Spinal cord (tissue), 10 donors: ENCODE data around the gene OR11H6. TPM values are rescaled to one million over a fixed set of nuclear protein-coding genes. Genes with fewer than 3 reads are reported as not detected.
"Not testable (repeated sequence)": the region's sequence is repeated elsewhere in the genome, so short reads cannot be mapped to it uniquely, and the experiment has no call there.

ENCODE experiments used
- DNase-seq, 6 donors: peaks; one replicate each; pipeline versions ENCODE4 v3.0.0 to v3.0.0-alpha.2; 2013 to 2015; ENCODE audit warnings: low spot score in 6 of 6, low read depth in 4 of 6
- H3K27ac ChIP-seq: one replicate; pipeline ENCODE4 v1.5.1; 2013; ENCODE audit warnings: low read depth, low read length, control low read depth
- H3K27me3 ChIP-seq: one replicate; pipeline ENCODE4 v1.6.1; 2013; ENCODE audit warnings: low read length; ENCODE audit not compliant: control insufficient read depth, insufficient read depth
- H3K36me3 ChIP-seq: one replicate; pipeline ENCODE4 v1.6.1; 2013; ENCODE audit warnings: low read length; ENCODE audit not compliant: control insufficient read depth, insufficient read depth
- H3K4me1 ChIP-seq: one replicate; pipeline ENCODE4 v1.6.1; 2013; ENCODE audit warnings: low read length; ENCODE audit not compliant: control insufficient read depth, insufficient read depth
- H3K4me3 ChIP-seq: one replicate; pipeline ENCODE4 v1.5.1; 2013; ENCODE audit warnings: low read depth, low read length, control low read depth
- H3K9me3 ChIP-seq: one replicate; pipeline ENCODE4 v1.6.1; 2013; ENCODE audit warnings: low read length; ENCODE audit not compliant: control insufficient read depth, insufficient read depth
- WGBS: methylation state at CpG from one replicate; pipeline ENCODE4 v1.1.5; 2013; ENCODE audit warnings: missing lambda C conversion rate; ENCODE audit not compliant: insufficient coverage; 5-methylcytosine and 5-hydroxymethylcytosine counted together
- polyA plus RNA-seq, 2 donors: library from polyadenylated mRNA; unstranded; fragments of 120-200 nt; gene quantifications; one replicate each; pipeline ENCODE4 v1.2.1, GENCODE V29; 2013; ENCODE audit not compliant: insufficient read length in 2 of 2
- total RNA-seq, 2 donors: library from RNA; depleted of rRNA in 1 of 2; stranded (reverse); fragments of 120-200 nt in 1 of 2; fragments of >200 nt in 1 of 2; gene quantifications; one replicate each; pipeline versions ENCODE4 v1.2.3 to v1.2.4, GENCODE V29; 2013 to 2014
- donor health status: healthy.

The OR11H6 gene
- total and polyA plus RNA-seq, 4 donors = not detected

GRCh38 chr14:20194101-20194500 lies 29.4 kb upstream of the OR11H6 start:
- no peak overlapping the region for H3K27ac ChIP-seq
- H3K4me3 ChIP-seq = no peak overlapping the region
- H3K4me1 ChIP-seq = no peaks in the 10 kb centered on the region
- no peaks in the 10 kb centered on the region for H3K36me3 ChIP-seq
- H3K9me3 ChIP-seq = peaks cover 2% of the 10 kb centered on the region
- DNase-seq = no peak
- no peaks in the 10 kb centered on the region for H3K27me3 ChIP-seq

- H3K4me3 ChIP-seq, DNase-seq, H3K36me3 ChIP-seq, H3K27me3 ChIP-seq, H3K9me3 ChIP-seq, H3K27ac ChIP-seq, H3K4me1 ChIP-seq: not testable (repeated sequence)
- no CpG with 5 or more reads among the region's 6 CpGs for WGBS
Measured at GRCh38 chr14:20195170-20195569, 28.3 kb upstream of the OR11H6 start.

- H3K27me3 ChIP-seq = no peaks in the 10 kb centered on the region
- WGBS = 83% methylated on average over 1 of the region's 2 CpGs
- no peaks in the 10 kb centered on the region for H3K4me1 ChIP-seq
- no peak overlapping the region for H3K4me3 ChIP-seq
- H3K36me3 ChIP-seq = no peaks in the 10 kb centered on the region
- H3K9me3 ChIP-seq = peaks cover 4% of the 10 kb centered on the region
- DNase-seq = no peak
- no peak overlapping the region for H3K27ac ChIP-seq
Measured at GRCh38 chr14:20195911-20196310, 27.6 kb upstream of the OR11H6 start.

- H3K27me3 ChIP-seq = no peaks in the 10 kb centered on the region
- no peaks in the 10 kb centered on the region for H3K4me1 ChIP-seq
- 81% methylated on average over 6 of the region's 6 CpGs for WGBS
- peaks cover 4% of the 10 kb centered on the region for H3K9me3 ChIP-seq
- DNase-seq = no peak
- no peaks in the 10 kb centered on the region for H3K36me3 ChIP-seq
- no peak overlapping the region for H3K27ac ChIP-seq
- no peak overlapping the region for H3K4me3 ChIP-seq
Measured at GRCh38 chr14:20197459-20197858, 26.1 kb upstream of the OR11H6 start.

- peaks cover 2% of the 10 kb centered on the region for H3K9me3 ChIP-seq
Measured at GRCh38 chr14:20198991-20199390, 24.5 kb upstream of the OR11H6 start.

GRCh38 chr14:20204721-20205120 lies 18.8 kb upstream of the OR11H6 start:
- Histone ChIP-seq H3K9me3 (peaks cover 2% of the 10 kb centered on the region), H3K4me1 (no peaks in the 10 kb centered on the region), H3K27me3 (no peaks in the 10 kb centered on the region), H3K4me3 (no peak overlapping the region), H3K27ac (no peak overlapping the region), H3K36me3 (no peaks in the 10 kb centered on the region)
- whole genome bisulfite sequencing = no CpG with 5 or more reads among the region's 3 CpGs
- DNase-seq = no peak

More at GRCh38 chr14:20198991-20199390, 24.5 kb upstream of the OR11H6 start:
- no peak overlapping the region for H3K4me3 ChIP-seq
- H3K36me3 ChIP-seq = no peaks in the 10 kb centered on the region
- no peak overlapping the region for H3K27ac ChIP-seq
- H3K4me1 ChIP-seq = no peaks in the 10 kb centered on the region
- WGBS = 48% methylated on average over 5 of the region's 5 CpGs
- H3K27me3 ChIP-seq = no peaks in the 10 kb centered on the region
- no peak for DNase-seq

GRCh38 chr14:20209595-20209994 lies 13.9 kb upstream of the OR11H6 start:
- 85% methylated on average over 2 of the region's 2 CpGs for WGBS

GRCh38 chr14:20212406-20212805 lies 11.1 kb upstream of the OR11H6 start:
- H3K4me3 ChIP-seq, H3K36me3 ChIP-seq, H3K27ac ChIP-seq, H3K9me3 ChIP-seq, DNase-seq, H3K4me1 ChIP-seq, H3K27me3 ChIP-seq: not testable (repeated sequence)
- WGBS = no CpG with 5 or more reads among the region's 28 CpGs

More at GRCh38 chr14:20209595-20209994, 13.9 kb upstream of the OR11H6 start:
- peaks cover 2% of the 10 kb centered on the region for H3K9me3 ChIP-seq
- no peaks in the 10 kb centered on the region for H3K27me3 ChIP-seq
- H3K27ac ChIP-seq = no peak overlapping the region
- no peaks in the 10 kb centered on the region for H3K36me3 ChIP-seq
- H3K4me3 ChIP-seq = no peak overlapping the region
- no peaks in the 10 kb centered on the region for H3K4me1 ChIP-seq
- no peak for DNase-seq

GRCh38 chr14:20215196-20215595 lies 8.3 kb upstream of the OR11H6 start:
- H3K4me3 ChIP-seq = no peak overlapping the region
- peaks cover 2% of the 10 kb centered on the region for H3K9me3 ChIP-seq
- no peak overlapping the region for H3K27ac ChIP-seq
- DNase-seq = no peak
- no peaks in the 10 kb centered on the region for H3K4me1 ChIP-seq
- H3K27me3 ChIP-seq = no peaks in the 10 kb centered on the region
- WGBS = no CpG with 5 or more reads among the region's 2 CpGs
- no peaks in the 10 kb centered on the region for H3K36me3 ChIP-seq

- Histone ChIP-seq H3K27ac (no peak overlapping the region), H3K36me3 (no peaks in the 10 kb centered on the region), H3K9me3 (no peaks in the 10 kb centered on the region), H3K27me3 (no peaks in the 10 kb centered on the region), H3K4me1 (no peaks in the 10 kb centered on the region), H3K4me3 (no peak overlapping the region)
- DNase-seq = no peak
- 65% methylated on average over 3 of the region's 4 CpGs for WGBS
Measured at GRCh38 chr14:20219033-20219432, 4.5 kb upstream of the OR11H6 start.
